Measurements from ENCODE around the gene MAP4K4. TPM values are rescaled to one million over a fixed set of nuclear protein-coding genes. Genes with fewer than 3 reads are reported as not detected.

MAP4K4 gene
- total RNA-seq, 4 donors from 2014 or later: 79.3 to 104 (median 95.0) TPM

- TF ChIP-seq CTCF (IDR thresholded peaks at IDR 0.05; ENCODE audit: low read depth): no peak
Measured at GRCh38 chr2:101803128-101803527, 105.6 kb downstream of the MAP4K4 start.

GRCh38 chr2:101803945-101804696 is 106.6 kb downstream of the MAP4K4 start:
- no peak for TF ChIP-seq CTCF (IDR thresholded peaks at IDR 0.05; ENCODE audit: low read depth)

- no peak for TF ChIP-seq CTCF (IDR thresholded peaks at IDR 0.05; ENCODE audit: low read depth)
Measured at GRCh38 chr2:101805152-101806088, 107.9 kb downstream of the MAP4K4 start.

GRCh38 chr2:101806123-101806522 is 108.6 kb downstream of the MAP4K4 start:
- no peak for TF ChIP-seq CTCF (IDR thresholded peaks at IDR 0.05; ENCODE audit: low read depth)

- no peak for TF ChIP-seq CTCF (IDR thresholded peaks at IDR 0.05; ENCODE audit: low read depth)
Measured at GRCh38 chr2:101806701-101807100, 109.2 kb downstream of the MAP4K4 start.

GRCh38 chr2:101807242-101807641 is 109.7 kb downstream of the MAP4K4 start:
- no peak for TF ChIP-seq CTCF (IDR thresholded peaks at IDR 0.05; ENCODE audit: low read depth)

- TF ChIP-seq CTCF (IDR thresholded peaks at IDR 0.05; ENCODE audit: low read depth): no peak
Measured at GRCh38 chr2:101808006-101808562, 110.6 kb downstream of the MAP4K4 start.

Measured in subcutaneous adipose tissue (tissue), 4 donors.